Cardiac muscle cell (in vitro differentiated cells and primary cell): ENCODE data around the gene DOK6. TPM values are rescaled to one million over a fixed set of nuclear protein-coding genes. Genes with fewer than 3 reads are reported as not detected.

Experiments used
- DNase-seq, 2 donors: peaks; one replicate each; pipeline versions ENCODE4 v3.0.0 to v3.0.0-alpha.2; 2010 to 2017; ENCODE audit warnings: low read depth in 1 of 2, low spot score in 1 of 2
- H3K27ac ChIP-seq: fragments of 200-600 bp; sonication (generic); 2 replicates; pipeline ENCODE4 v1.5.1; 2016
- H3K27me3 ChIP-seq: fragments of 200-600 bp; sonication (generic); 2 replicates; pipeline ENCODE4 v1.6.0; 2016; ENCODE audit warnings: control low read depth
- H3K36me3 ChIP-seq: fragments of 200-600 bp; sonication (generic); 2 replicates; pipeline ENCODE4 v1.5.1; 2016; ENCODE audit warnings: control low read depth
- H3K4me1 ChIP-seq: fragments of 200-600 bp; sonication (generic); 2 replicates; pipeline ENCODE4 v1.8.1; 2017; ENCODE audit warnings: low read depth, mild to moderate bottlenecking, mixed run types
- H3K4me3 ChIP-seq: fragments of 200-600 bp; sonication (generic); 2 replicates; pipeline ENCODE4 v1.5.1; 2016; ENCODE audit warnings: mild to moderate bottlenecking
- H3K9me3 ChIP-seq: fragments of 200-600 bp; sonication (generic); 2 replicates; pipeline ENCODE4 v1.5.1; 2017; ENCODE audit warnings: low read depth, mild to moderate bottlenecking, control low read depth
- CTCF ChIP-seq: IDR thresholded peaks from 2 replicates; pipeline ENCODE4 v1.5.1; 2012; ENCODE audit warnings: low read depth, mild to moderate bottlenecking, low read length
- polyA plus RNA-seq: library from polyadenylated mRNA; unstranded; fragments of >200 nt; fragmentation: Nextera tagmentation; extraction: Ambion mirVana; gene quantifications from 2 replicates; pipeline ENCODE4 v1.2.1, GENCODE V29; 2016
- total RNA-seq: library from RNA; depleted of rRNA; stranded (reverse); fragments of >200 nt; gene quantifications from 2 replicates; pipeline ENCODE4 v1.2.3, GENCODE V29; 2016

DOK6 gene
- total and polyA plus RNA-seq, 2 experiments from 2014 or later, result 13.2 to 13.9 TPM

GRCh38 chr18:69727912-69728572, 327.4 kb downstream of the DOK6 start:
- no peak overlapping the region for H3K4me3 ChIP-seq
- TF ChIP-seq CTCF, result no peak
- DNase-seq, result no peak
- no peaks in the 10 kb centered on the region for H3K36me3 ChIP-seq
- no peak overlapping the region for H3K27ac ChIP-seq
- no peaks in the 10 kb centered on the region for H3K4me1 ChIP-seq
- H3K9me3 ChIP-seq, result no peaks in the 10 kb centered on the region
- H3K27me3 ChIP-seq, result no peaks in the 10 kb centered on the region

- Histone ChIP-seq H3K27me3 (no peaks in the 10 kb centered on the region), H3K4me3 (no peak overlapping the region), H3K36me3 (no peaks in the 10 kb centered on the region), H3K9me3 (no peaks in the 10 kb centered on the region), H3K27ac (no peak overlapping the region), H3K4me1 (no peaks in the 10 kb centered on the region)
- no peak for TF ChIP-seq CTCF
- DNase-seq, result no peak
Observed at GRCh38 chr18:69730664-69731063, 330.0 kb downstream of the DOK6 start.

- TF ChIP-seq CTCF, result no peak
- no peaks in the 10 kb centered on the region for H3K9me3 ChIP-seq
- H3K4me1 ChIP-seq, result no peaks in the 10 kb centered on the region
- no peak overlapping the region for H3K27ac ChIP-seq
- DNase-seq, result no peak
- no peaks in the 10 kb centered on the region for H3K36me3 ChIP-seq
- H3K27me3 ChIP-seq, result no peaks in the 10 kb centered on the region
- no peak overlapping the region for H3K4me3 ChIP-seq
Observed at GRCh38 chr18:69734536-69734935, 333.8 kb downstream of the DOK6 start.

GRCh38 chr18:69736730-69737129, 336.0 kb downstream of the DOK6 start:
- no peak for TF ChIP-seq CTCF
- no peak for DNase-seq

GRCh38 chr18:69737851-69738250, 337.2 kb downstream of the DOK6 start:
- Histone ChIP-seq H3K4me1 (no peaks in the 10 kb centered on the region), H3K27me3 (no peaks in the 10 kb centered on the region)
- no peak for TF ChIP-seq CTCF

More at GRCh38 chr18:69736730-69737129, 336.0 kb downstream of the DOK6 start:
- no peak overlapping the region for H3K4me3 ChIP-seq
- H3K27ac ChIP-seq, result no peak overlapping the region
- H3K27me3 ChIP-seq, result no peaks in the 10 kb centered on the region
- no peaks in the 10 kb centered on the region for H3K4me1 ChIP-seq
- no peaks in the 10 kb centered on the region for H3K36me3 ChIP-seq
- no peaks in the 10 kb centered on the region for H3K9me3 ChIP-seq

More at GRCh38 chr18:69737851-69738250, 337.2 kb downstream of the DOK6 start:
- no peaks in the 10 kb centered on the region for H3K36me3 ChIP-seq
- H3K4me3 ChIP-seq, result no peak overlapping the region
- H3K27ac ChIP-seq, result no peak overlapping the region
- H3K9me3 ChIP-seq, result no peaks in the 10 kb centered on the region
- DNase-seq, result no peak
